GM18499 (cell line): ENCODE results near the gene TSPEAR.
"Not testable (repeated sequence)": the region's sequence is repeated elsewhere in the genome, so short reads cannot be mapped to it uniquely, and the experiment has no call there.

Experiments used
- ATAC-seq: cut with Tn5 transposase; IDR thresholded peaks from one replicate; pipeline ENCODE4 v1.9.1; 2021; ENCODE audit warnings: moderate number of reproducible peaks; ENCODE audit not compliant: insufficient read depth, unreplicated experiment

The TSPEAR gene

GRCh38 chr21:44596068-44596725 lies 115.2 kb downstream of the TSPEAR start:
- ATAC-seq = no peak

- ATAC-seq = no peak
Measured at GRCh38 chr21:44595524-44595923, 115.8 kb downstream of the TSPEAR start.

GRCh38 chr21:44594406-44594916 lies 116.9 kb downstream of the TSPEAR start:
- ATAC-seq = no peak

GRCh38 chr21:44593598-44594405 lies 117.6 kb downstream of the TSPEAR start:
- no peak for ATAC-seq

- no peak for ATAC-seq
Measured at GRCh38 chr21:44592446-44593311, 118.7 kb downstream of the TSPEAR start, which contains the start of gene KRTAP10-6. TSS of gene KRTAP10-6 (minus strand) at chr21:44592505. CDS start at chr21:44592484, 21 bp downstream.

GRCh38 chr21:44591801-44592130 lies 119.6 kb downstream of the TSPEAR start:
- ATAC-seq = not testable (repeated sequence)

- not testable (repeated sequence) for ATAC-seq
Measured at GRCh38 chr21:44590897-44591800, 120.2 kb downstream of the TSPEAR start.

GRCh38 chr21:44590311-44590721 lies 121.1 kb downstream of the TSPEAR start:
- ATAC-seq = no peak

- no peak for ATAC-seq
Measured at GRCh38 chr21:44589586-44590305, 121.6 kb downstream of the TSPEAR start.

- no peak for ATAC-seq
Measured at GRCh38 chr21:44589094-44589493, 122.3 kb downstream of the TSPEAR start.

- ATAC-seq = no peak
Measured at GRCh38 chr21:44585892-44586291, 125.5 kb downstream of the TSPEAR start.

- no peak for ATAC-seq
Measured at GRCh38 chr21:44583800-44584147, 127.6 kb downstream of the TSPEAR start.

GRCh38 chr21:44583089-44583799 lies 128.1 kb downstream of the TSPEAR start:
- ATAC-seq = no peak

GRCh38 chr21:44582055-44582454 lies 129.3 kb downstream of the TSPEAR start:
- ATAC-seq = no peak

- no peak for ATAC-seq
Measured at GRCh38 chr21:44581158-44581557, 130.2 kb downstream of the TSPEAR start.

GRCh38 chr21:44580231-44580821 lies 131.0 kb downstream of the TSPEAR start, which contains the start of gene KRTAP10-5:
TSS of gene KRTAP10-5 (minus strand) at chr21:44580604. CDS start at chr21:44580578, 26 bp downstream.
- ATAC-seq = not testable (repeated sequence)

- ATAC-seq = no peak
Measured at GRCh38 chr21:44579833-44580144, 131.6 kb downstream of the TSPEAR start.
